Activated T-cell treated with anti-CD3 and anti-CD28 coated beads for 1 hour (primary cell): ENCODE measurements around the gene WDR81.

ENCODE experiments used
- DNase-seq: peaks from one replicate; pipeline ENCODE4 v3.0.0-alpha.2; 2020; ENCODE audit warnings: low read depth

The WDR81 gene

DNA sequence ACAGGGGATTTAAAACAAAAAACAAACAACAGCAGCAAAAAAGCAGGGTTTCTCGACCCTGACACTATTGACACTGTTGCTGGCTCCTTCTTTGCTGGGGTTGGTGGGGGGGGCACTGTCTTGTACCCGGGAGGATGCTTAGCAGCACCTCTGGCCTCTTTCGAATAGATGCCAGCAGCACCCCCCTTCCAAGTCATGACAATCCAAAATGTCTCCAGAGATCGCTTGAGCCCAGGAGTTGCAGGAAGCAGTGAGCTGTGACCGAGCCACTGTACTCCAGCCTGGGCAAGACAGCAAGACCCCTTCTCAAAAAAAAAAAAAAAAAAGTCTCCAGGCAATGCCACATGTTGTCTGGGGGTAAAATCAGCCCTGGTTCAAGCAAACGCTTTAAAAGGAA is 57.7 kb downstream of the WDR81 start:
- DNase-seq, result no peak

DNA sequence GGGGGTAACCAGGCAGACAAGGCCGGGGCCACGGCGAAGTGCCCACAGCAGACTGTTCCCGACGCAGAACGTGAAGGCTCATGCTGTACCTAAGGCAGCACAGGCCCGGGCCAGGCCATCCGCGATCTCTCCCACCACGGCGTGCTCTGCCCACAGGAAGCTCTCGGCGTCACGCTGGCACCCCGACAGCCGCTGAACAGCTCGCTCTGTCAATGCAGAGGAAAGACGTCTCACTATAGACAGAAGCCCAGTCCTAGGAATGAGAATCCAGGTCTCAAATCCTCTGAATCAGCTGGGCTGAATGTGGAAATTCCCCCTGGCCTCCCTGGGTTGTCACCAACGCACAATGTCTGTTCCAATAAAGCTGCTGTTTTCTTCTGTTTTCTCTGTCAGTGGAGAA is 58.8 kb downstream of the WDR81 start:
- no peak for DNase-seq

DNA sequence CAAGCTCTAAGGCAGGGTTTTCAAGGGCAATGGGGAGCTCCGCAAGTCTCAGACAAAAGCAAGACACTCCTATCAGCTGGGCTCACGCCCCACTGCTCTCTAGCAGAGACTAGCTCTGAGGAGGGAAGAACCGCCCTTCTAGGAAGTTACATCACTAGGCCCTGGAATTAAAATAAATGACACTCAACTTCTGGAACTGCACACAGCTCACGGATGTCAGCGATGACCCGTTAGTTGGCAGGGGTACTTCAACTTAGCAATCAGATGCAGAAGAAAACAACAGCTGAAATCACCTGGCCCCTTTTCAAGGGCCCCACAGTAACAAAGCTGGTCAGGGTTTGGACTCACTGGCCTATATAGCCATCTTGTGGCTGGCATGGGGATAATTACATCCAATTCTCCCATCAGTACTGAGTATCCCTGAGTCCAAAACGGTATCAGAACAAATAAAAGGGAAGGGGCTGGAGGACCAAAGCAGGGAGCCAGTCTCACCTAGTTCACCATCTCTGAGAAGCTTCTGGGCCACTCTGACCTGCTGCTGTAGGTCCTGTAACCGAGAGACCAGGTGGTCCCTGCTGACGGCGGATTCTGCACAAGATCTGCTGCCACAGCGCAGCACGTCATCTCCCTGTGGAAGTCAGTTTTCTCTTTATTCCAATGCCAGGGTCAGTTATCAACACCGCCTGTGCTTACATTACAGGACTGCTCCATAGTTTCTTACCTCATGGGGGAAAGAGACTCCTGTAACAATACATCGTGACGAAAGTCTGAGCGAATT is 59.5 kb downstream of the WDR81 start:
- DNase-seq, result no peak

DNA sequence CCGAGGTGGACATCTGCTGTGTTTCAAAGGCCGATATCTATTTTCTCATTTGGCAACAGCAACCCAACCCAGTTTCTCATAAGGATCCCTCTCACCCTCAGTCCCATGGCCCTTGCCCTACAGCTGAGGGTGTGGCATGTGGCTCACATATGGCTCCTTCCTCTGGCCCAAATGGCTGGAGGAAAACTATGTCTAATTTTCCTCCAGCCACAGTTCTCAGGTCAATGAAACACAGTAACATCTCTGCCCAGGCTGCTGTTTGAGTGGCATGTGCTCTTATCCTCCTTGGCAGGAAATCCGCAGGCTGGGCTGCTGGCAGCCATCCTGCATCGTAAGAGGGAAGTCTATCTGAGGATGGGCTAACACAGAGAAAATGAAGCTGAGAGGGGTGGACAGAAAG is 61.4 kb downstream of the WDR81 start:
- no peak for DNase-seq

DNA sequence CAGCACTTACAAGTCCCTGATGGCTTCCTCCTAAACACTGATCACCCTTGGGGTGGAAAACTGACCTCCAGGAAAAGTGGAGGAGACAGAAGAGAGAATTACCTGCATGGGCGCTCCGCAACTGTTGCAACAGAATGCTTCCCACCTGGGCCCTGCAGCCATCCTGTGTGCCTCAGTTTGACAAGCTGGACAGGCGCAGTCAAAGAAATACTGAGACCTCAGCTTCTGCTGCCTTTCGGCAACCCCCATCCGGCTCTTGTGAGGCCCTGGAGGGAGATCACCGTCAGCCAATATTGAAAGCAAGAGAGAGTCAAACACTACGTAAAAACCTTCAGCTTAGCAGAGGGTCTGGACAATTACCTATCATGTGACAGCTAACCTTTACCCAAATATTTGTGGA is 62.2 kb downstream of the WDR81 start:
- DNase-seq, result no peak

DNA sequence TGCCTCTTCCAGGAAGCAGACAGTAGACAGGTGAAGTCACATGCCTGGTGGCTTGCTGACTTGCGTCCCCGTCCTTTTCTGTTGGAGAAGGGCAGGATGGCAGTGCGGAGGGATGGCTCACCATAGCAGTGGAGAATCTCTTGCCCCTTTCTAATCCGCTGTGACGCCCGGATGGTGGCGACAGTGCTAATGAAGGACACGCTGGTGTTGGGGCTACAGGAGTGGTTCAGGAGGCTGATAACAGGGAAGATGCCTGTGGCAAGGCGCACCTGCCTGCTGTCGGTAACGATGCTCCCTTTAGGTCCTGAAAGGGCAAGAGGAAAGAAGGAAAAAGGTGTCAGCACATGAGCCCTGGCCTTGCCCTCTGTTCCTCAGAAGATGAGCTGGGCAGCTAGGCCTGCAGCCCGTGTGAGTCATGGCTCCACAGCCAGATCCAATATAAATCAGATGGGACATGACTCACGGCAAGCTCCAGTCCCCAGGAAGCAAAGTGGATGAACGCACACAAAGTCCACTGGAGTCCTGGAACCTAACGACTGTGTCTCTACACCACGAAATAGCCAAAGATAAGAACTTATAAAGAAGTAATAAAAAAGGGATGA is 62.9 kb downstream of the WDR81 start:
- no peak for DNase-seq
